ENCODE measurements around the gene SLC25A20.

Gene SLC25A20

GRCh38 chr3:48858709-48859108 lies 40.0 kb downstream of the SLC25A20 start:
- Histone ChIP-seq H3K4me1 (ENCODE audit: insufficient read depth, low read length, poor library complexity, severe bottlenecking) (peaks cover 12% of the 10 kb centered on the region), H3K36me3 (ENCODE audit: insufficient read depth, low read length) (no peaks in the 10 kb centered on the region), H3K4me3 (ENCODE audit: low read length, poor library complexity, severe bottlenecking) (no peak overlapping the region), H3K9me3 (ENCODE audit: insufficient read depth, low read depth, low read length) (no peaks in the 10 kb centered on the region), H4K20me1 (ENCODE audit: insufficient read depth, low read length, poor library complexity, severe bottlenecking) (no peaks in the 10 kb centered on the region), H3K9me2 (replicated peaks; ENCODE audit: low read depth, low read length) (no peaks in the 10 kb centered on the region), H3K79me2 (ENCODE audit: insufficient read depth, low read length) (no peaks in the 10 kb centered on the region), H3K4me2 (ENCODE audit: low read depth, low read length, poor library complexity, severe bottlenecking) (no peak overlapping the region), H3K9ac (ENCODE audit: low read depth, low read length, poor library complexity, severe bottlenecking) (no peak overlapping the region), H3F3A (ENCODE audit: low read depth) (no peaks in the 10 kb centered on the region), H2AFZ (ENCODE audit: low read length) (no peak overlapping the region), H3K27me3 (ENCODE audit: insufficient read depth, low read length, poor library complexity, severe bottlenecking) (no peaks in the 10 kb centered on the region)
- TF ChIP-seq EZH2phosphoT487 (IDR thresholded peaks at IDR 0.05; ENCODE audit: borderline replicate concordance) = no peak
- TF ChIP-seq CTCF (conservative IDR thresholded peaks at IDR 0.05; ENCODE audit: low read length) = no peak

- Histone ChIP-seq H3K9ac (ENCODE audit: low read depth, low read length, poor library complexity, severe bottlenecking) (no peak overlapping the region), H2AFZ (ENCODE audit: low read length) (no peak overlapping the region), H3K4me3 (ENCODE audit: low read length, poor library complexity, severe bottlenecking) (no peak overlapping the region), H3K27me3 (ENCODE audit: insufficient read depth, low read length, poor library complexity, severe bottlenecking) (no peaks in the 10 kb centered on the region), H4K20me1 (ENCODE audit: insufficient read depth, low read length, poor library complexity, severe bottlenecking) (no peaks in the 10 kb centered on the region), H3K9me2 (replicated peaks; ENCODE audit: low read depth, low read length) (no peaks in the 10 kb centered on the region), H3F3A (ENCODE audit: low read depth) (no peaks in the 10 kb centered on the region), H3K9me3 (ENCODE audit: insufficient read depth, low read depth, low read length) (no peaks in the 10 kb centered on the region), H3K4me2 (ENCODE audit: low read depth, low read length, poor library complexity, severe bottlenecking) (no peak overlapping the region), H3K4me1 (ENCODE audit: insufficient read depth, low read length, poor library complexity, severe bottlenecking) (peaks cover 12% of the 10 kb centered on the region), H3K36me3 (ENCODE audit: insufficient read depth, low read length) (no peaks in the 10 kb centered on the region), H3K79me2 (ENCODE audit: insufficient read depth, low read length) (no peaks in the 10 kb centered on the region)
- TF ChIP-seq EZH2phosphoT487 (IDR thresholded peaks at IDR 0.05; ENCODE audit: borderline replicate concordance) (no peak), CTCF (conservative IDR thresholded peaks at IDR 0.05; ENCODE audit: low read length) (no peak)
These were observed 41.0 kb downstream of the SLC25A20 start for GRCh38 chr3:48857641-48858040.

GRCh38 chr3:48856469-48856868 lies 42.2 kb downstream of the SLC25A20 start:
- Histone ChIP-seq H3K79me2 (ENCODE audit: insufficient read depth, low read length) (no peaks in the 10 kb centered on the region), H3K4me3 (ENCODE audit: low read length, poor library complexity, severe bottlenecking) (no peak overlapping the region), H4K20me1 (ENCODE audit: insufficient read depth, low read length, poor library complexity, severe bottlenecking) (no peaks in the 10 kb centered on the region), H3K9me3 (ENCODE audit: insufficient read depth, low read depth, low read length) (no peaks in the 10 kb centered on the region), H2AFZ (ENCODE audit: low read length) (peak overlapping the region; percentile 24; the same call in 1 of the 2 replicates), H3K9me2 (replicated peaks; ENCODE audit: low read depth, low read length) (no peaks in the 10 kb centered on the region), H3K27me3 (ENCODE audit: insufficient read depth, low read length, poor library complexity, severe bottlenecking) (no peaks in the 10 kb centered on the region), H3F3A (ENCODE audit: low read depth) (no peaks in the 10 kb centered on the region), H3K4me2 (ENCODE audit: low read depth, low read length, poor library complexity, severe bottlenecking) (peak overlapping the region; percentile 32), H3K9ac (ENCODE audit: low read depth, low read length, poor library complexity, severe bottlenecking) (peak overlapping the region; percentile 42), H3K4me1 (ENCODE audit: insufficient read depth, low read length, poor library complexity, severe bottlenecking) (peaks cover 12% of the 10 kb centered on the region), H3K36me3 (ENCODE audit: insufficient read depth, low read length) (no peaks in the 10 kb centered on the region)
- TF ChIP-seq CTCF (conservative IDR thresholded peaks at IDR 0.05; ENCODE audit: low read length) (no peak; the same call in 1 of the 2 replicates), EZH2phosphoT487 (IDR thresholded peaks at IDR 0.05; ENCODE audit: borderline replicate concordance) (no peak)
